Dermis microvascular lymphatic vessel endothelial cell (primary cell): ENCODE measurements around the gene USH1C. TPM values are rescaled to one million over a fixed set of nuclear protein-coding genes. Genes with fewer than 3 reads are reported as not detected.

Source experiments
- DNase-seq, 2 donors: peaks; one replicate each; pipeline versions ENCODE4 v3.0.0 to v3.0.0-alpha.2; 2010; ENCODE audit warnings: low read depth in 2 of 2
- total RNA-seq: library from RNA; depleted of rRNA; stranded (reverse); fragments of >200 nt; gene quantifications from 2 replicates; pipeline ENCODE4 v1.2.1, GENCODE V29; 2014

Gene USH1C
- total RNA-seq, 1 donor from 2014 or later = not detected

DNA sequence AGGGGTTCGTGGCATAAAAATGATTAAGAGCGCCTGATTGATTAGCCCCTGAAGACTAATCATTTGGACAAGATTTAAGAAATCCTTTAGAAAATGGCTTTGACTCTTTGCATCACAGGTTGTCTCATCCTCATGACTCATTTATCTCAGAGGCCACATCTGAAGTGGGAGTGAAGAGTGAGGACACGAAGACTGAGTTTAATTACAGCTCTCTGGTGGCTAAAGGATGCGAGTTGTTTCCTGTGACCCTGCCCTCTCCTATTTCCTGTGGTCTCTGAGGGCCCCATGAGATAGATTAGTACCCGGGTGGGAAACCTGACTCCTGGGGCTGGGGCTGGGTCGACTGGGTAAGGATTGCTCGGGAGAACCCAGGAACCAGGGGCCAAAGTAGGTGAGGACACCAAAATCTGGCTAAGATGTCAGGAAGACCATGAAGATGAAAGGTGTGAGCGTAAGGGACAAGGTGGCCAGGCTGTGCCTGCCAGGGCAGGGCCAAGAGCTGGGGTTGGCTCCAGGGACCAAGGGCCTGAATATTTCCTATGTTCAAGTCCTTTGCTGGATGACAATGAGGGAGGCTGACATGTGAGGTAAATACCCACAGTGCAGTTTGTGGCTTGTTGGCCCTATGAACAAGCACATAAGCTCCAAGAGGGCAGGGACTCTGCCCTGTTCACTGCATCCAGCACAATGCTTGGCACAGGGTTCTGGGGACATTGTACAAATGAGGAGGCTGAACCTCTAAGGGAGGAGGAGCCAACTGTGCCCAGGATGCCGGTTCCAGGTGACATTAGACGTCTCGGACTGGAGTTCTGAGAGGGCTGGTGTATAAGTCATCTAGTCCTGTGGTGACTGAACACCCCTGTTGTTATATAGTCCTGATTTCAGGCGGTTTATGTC lies 6.5 kb upstream of the USH1C start:
- DNase-seq = no peak

DNA sequence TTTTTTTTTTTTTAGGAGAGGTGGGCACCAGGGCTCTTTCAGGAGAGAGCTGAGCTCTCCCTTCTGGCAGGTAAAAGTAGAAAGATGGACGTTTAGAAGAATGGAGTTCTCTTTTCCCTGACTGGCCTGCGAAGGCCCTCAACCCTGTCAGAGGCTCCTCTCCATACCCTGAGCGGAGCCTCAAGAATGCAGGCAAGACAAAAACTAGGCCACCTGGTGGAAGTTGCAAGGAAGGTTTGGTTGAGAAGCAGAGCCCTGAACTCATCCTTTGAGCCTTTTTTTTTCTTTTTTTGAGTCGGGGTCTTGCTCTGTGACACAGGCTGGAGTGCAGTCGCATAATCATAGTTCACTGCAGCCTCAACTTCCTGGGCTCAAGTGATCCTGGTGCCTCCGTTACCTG lies 4.2 kb upstream of the USH1C start:
- no peak for DNase-seq

DNA sequence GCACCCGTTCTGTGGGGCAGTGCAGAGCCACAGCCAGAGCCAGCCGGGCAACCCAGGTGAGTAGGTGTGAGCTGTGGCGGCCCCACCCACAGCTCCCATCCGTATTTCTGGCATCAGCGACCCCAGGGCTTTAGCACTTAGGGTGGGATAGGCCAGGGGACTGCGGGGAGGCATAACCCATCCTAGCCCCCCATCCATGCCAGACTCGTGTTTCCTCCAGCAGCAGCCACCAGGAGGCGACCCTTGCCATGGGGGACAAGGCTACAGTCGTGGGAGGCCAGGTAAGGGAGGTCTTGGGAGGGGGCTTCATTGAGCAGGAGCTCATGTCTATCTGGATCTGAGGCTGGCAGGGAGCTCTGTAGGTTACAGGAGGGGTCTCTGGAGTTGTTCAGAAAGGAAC lies 3.7 kb upstream of the USH1C start:
- DNase-seq = no peak

DNA sequence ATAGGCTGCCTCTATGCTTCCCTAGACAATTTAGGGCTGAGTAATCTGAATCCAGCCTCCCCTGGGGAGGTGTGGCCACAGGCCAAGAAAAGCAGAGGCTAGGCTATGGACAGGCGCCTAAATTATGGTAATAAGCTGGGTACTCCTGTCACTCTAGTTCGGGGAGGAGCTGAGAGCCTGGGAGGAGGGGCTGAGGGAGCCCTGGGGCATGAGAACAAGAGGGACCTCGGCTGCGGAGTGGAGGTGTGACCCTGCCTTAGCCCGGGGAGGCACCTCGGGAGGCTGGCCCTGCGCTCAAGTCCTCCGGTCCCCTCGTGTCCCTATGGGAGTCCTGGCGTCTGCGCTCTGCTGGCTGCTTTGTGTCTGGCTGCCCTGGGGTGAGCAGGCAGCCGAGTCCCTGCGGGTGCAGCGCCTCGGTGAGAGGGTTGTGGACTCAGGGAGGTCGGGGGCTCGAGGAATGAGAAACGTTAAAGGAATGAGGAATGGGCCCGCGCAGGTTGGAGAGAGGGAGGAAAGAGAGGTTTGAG lies 2.9 kb upstream of the USH1C start, which contains the start of gene OTOG:
OTOG (plus strand) TSS at position 209 of the 527 bp plus-strand sequence; CDS start at position 323, 114 bp downstream.
- no peak for DNase-seq

DNA sequence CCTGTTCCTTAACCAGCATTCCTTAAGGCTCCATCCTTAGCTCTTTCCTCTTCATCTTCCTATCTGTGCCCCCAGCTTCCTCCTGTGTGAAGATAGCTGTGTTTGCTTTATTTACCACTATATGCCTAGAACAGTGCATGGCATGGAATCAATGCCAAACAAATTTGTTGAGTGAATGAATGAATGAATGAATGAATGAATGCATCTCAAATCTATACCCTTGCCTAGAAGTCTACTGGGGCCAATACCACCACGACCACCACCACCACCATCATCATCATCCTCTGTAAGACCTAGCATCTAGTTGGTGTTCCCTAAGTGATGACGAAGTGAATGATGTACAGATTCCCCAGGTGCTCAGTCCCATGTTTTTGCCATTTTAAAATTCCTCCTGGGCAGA lies 2.0 kb upstream of the USH1C start:
- no peak for DNase-seq

DNA sequence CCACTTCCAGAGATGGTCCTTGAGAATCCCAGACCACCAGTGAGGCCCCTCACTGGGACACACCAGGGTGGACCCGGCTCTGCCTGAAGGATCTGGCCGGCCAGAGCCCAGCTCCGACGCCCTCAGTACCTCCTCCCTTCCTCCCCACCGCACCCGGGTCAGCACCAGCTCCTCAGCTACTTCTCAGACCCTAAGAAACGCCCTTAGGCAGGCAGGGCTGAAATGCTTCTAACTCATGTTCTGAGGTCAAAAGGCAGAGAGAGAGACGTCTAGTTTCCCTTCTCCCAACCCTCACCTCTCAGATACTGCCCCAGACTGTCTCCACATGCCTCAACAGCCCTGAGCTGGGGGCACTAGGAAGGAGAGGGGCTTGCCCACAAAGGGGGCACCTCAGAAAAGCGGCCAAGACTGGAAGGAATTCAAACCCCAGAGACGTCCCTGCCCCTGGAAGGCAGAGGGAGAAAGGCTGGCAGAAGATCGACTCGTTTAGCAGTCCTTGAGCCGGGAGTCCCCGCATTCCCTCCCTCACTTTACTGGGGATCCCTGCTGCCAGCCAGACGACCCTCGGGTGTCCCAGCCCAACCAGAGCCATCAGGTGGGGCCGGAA lies 539 bp downstream of the USH1C start:
- no peak for DNase-seq

DNA sequence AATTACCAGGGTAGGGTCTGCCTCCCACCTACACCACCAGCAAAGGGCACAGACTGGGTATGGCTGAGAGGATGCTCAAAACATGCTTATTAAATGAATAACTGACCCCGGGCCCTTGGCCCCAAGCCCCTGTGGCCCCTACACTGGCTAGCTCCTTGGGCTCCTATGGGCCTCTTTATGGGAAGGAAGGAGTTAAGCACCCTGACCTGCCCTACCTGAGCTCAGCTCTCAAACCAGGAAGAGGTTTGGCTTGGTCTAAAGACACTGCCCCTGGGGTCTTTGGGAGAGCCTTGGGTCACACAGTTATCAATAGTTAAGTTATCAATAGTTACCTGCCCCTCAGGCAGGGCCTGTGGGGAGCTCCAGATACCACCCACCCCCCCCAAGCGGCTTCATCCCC lies 1.2 kb downstream of the USH1C start:
- DNase-seq = no peak

DNA sequence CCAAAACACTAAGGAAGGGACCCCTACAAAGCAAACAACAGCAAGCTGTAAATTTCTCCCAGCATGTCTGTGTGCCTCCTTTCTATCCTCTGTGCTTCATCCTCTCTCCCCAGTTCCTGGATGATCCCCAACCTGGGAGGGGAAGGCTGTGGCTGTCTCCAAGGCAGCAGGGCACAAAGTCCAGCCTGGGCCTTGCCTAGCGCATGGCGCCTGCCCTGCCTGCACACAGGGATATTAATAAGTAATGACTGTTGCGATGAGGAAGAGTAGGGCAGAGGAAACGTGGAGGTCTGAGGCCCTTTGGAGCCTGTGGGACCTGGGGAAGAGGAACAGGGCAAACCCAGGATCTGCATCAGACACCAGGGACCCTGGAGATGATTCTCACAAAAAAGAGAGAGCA lies 2.0 kb downstream of the USH1C start:
- DNase-seq = no peak

DNA sequence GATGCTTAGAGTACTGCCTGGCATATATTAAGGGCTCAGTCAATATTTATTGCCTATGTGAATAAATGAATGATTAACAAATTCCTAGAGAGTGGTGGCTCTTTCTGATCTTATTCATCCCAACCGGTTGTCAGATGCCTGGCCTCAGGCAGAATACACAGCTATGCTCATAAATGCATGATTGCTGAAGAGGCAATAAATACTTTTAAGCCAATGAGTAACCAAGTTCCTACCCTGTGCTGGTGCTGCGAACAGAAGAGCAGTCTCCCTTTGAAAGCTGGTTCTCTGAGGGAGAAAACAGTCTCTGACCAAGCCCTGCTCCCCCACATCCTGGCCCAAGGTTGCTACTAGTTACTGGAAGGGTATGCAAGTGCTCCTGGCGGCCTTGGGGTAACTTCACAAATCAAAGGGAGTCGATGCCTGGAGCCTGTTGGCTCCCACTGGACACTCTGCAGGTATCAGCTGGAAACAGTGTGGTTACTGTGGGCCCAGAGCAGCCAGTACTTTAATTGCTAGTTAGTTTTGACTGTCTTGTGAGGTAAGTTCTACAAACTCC lies 2.8 kb downstream of the USH1C start:
- no peak for DNase-seq

DNA sequence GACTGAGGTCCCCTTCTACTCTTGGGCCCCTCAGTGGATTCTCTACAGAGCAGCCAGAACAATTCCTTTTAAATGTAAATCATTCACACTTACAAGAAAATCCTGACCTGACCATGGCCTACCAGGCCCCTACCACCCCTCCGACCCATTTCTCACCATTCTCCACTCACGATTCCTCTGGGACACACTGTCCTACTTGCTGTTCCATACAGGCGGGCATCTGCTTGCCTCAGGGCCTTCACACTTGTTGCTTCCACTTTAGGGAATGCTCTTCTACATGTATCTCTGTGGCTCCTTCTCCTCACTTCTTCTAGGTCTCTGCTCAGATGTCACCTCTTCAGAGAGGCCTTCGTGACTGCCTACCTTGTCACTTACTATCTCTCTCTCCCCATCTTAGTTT lies 3.4 kb downstream of the USH1C start:
- no peak for DNase-seq

DNA sequence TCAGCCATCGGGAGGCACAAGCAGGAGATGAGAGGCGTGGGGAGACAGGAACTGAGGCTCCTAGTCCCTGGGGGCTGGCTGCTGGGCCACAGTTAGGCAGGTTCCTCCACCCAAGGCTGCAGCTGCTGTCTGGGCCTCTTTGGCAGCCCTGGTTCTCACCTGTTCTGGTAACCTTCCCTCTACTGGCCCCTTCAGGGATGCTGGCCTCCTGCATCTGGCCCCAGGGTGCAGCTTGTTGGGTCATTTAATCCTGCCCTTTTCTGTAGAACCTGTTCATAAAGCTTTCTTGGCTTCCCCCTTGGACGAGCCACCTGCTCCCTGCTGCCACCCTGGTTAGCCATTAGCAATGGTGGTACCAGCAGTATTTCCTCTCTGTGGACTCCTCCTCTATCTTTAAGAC lies 5.5 kb downstream of the USH1C start:
- no peak for DNase-seq

DNA sequence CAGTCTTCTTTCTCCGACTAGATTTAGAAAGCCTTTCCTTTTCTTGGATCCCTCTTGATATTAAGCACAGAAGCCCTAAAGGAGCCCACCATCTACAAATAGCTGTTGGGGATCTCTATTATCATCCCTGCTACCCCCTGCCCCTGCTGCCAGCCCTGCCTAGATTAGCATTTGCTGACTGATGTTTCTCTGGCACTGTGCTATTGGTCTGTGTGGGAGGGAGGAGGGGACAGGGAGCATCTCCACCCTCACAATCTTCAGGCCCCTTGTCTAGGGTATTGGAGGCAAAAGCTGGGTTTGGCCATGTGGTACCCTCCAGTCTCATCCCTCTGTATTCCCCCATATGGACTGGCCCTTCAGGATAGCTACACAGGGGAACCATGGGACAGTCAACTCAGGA lies 6.2 kb downstream of the USH1C start:
- DNase-seq = no peak

DNA sequence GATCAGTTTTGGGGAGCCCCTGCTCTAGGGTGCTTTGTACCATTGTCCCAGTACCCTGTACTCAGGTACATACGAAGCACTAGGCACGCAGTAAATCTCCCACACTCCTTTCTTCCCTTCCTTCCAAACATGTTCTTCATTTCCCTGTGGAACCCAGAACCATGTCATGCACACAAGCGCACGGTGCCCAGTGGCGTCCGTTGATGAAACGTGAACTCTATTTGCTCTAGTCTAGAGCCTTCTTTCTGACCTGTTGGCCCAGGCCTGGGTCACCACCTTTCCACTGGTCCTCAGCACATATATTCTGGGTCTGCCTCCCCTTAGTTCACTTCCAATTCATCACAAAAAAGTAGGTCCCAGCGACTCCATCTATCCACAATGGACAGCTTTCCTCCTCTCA lies 7.0 kb downstream of the USH1C start:
- no peak for DNase-seq

DNA sequence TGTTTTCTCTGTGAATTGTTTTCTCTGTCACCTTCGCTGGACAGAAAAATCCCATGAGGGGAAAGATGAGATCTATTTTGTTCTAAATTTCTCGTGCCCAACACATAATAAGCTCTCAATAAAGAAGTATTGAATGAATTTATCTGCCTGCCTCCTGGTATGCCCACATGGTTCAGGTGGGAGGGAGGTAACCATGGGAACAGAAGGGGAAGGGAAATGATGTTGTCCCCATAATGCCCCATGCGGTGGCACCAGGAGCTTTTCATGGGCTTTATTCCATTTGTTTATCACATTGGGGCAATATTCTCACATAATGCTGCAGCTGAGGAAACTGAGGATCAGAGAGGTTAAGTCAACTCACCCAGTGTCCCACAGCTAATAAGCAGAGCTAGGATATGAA lies 8.7 kb downstream of the USH1C start:
- DNase-seq = no peak

DNA sequence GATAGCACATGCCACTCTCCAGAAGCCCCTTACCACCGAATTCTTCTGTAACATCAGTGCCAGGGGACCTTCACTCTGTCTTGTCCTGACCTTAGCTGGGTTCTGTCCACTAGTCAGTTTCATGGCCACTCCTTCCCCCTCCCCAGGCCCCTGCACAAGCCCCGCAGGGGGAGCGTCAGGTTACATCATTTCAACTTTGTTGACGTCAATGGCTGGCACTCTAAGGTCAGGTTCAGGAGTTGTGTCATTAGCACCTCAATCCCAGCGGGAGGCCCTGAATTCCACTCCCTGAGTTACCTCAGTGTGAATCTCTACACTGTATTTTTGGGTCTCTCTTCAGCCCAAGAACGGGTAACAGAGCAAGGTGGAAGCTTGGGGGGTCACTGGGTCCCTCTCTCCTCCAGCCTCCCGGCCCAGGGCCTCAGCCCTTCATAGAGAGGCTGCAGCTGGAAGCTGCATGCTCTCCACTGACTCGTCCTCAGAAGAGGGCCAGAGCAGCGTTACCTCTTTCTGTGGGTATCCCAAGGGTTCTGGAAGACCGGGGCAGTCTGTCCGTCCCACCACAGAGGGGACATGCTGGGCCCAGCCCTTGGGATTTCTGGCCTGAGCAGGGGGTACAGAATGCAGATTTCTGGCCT lies 10.3 kb downstream of the USH1C start:
- DNase-seq = no peak

DNA sequence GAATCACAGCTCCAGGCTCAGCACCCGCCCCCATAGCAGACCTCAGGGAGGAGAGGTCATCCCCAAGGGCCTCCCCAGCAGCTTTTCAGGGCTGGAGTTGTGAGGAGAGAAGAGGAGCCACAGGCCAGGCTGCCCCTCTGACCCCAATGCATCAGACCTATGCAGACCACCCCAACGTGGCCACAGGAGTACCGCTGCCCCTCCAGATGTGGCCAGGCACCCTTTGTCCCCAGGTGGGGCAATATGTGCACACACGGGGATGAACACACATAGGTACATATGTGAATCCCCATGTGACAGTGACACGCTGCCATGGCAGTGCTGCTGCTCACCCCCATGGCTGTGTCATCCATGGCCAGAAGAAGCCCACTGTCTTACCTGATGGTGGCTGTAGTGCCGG lies 10.9 kb downstream of the USH1C start:
- DNase-seq = no peak

DNA sequence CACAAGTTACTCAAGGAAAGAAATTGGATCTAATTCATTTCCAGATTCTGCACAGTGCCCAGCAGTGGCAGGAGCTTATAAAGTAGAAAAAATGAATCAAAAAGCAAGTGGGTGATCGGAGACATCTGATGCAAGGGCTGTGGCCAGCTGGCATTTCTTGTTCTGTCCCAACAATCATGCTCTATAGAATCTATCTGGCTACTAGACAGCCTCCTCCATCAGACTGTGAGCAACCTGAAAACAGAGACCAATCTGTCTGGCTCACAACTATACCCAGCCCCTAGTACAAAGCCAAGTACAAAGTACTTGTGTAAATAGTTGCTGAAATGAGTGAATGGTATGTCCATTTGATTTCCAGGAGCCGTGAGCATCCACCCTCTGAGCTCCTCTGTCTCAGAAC lies 11.4 kb downstream of the USH1C start:
- DNase-seq = no peak

DNA sequence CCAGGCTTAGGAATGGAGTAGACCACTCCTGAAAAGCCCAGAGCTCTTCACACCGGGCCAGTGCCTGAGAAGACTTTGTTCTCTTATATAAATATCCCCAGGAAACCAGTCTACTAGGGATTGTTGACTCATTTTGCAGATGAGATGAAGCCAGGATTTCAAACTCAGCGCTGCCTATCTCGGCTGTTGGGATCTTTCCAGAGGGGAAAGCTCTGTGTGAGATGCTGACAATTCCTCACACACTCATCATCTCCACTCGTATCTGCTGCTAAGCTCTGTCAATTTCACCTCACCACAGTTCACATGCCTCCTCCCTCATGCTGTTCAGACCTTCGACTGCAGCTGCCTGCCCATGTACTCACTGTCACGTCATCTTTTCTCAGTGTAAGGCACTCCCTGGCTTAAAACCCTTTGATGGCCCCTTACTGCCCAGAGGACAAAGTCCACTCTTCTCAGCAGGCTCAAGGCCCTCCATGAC lies 12.5 kb downstream of the USH1C start:
- DNase-seq = peak in 1 of 2 donors; percentile 47

DNA sequence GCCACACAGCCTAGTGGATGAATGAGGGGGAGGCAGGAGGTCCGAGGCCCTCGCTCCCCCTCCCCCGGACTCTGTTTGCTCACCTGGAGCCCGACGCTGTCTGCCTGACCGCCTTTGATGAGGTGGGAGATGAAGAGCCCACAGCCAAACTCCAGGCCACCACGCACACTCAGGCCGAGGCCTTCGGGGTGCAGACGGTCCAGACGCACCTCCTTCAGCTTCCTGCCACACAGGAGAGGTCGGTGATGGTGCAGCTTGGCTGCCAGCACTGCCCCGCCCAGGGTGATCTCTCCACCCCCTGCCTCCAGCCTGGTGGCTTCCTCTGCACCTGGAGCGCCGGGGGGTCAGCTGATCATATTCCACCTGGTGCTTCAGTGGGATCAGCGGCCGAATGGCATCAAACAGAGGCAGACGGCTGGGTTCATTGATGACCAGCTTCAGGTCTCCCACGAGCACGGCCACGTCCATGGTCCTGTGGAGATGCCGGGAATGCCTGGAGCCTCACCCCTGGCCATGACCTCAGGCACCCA lies 13.1 kb downstream of the USH1C start:
- no peak for DNase-seq

DNA sequence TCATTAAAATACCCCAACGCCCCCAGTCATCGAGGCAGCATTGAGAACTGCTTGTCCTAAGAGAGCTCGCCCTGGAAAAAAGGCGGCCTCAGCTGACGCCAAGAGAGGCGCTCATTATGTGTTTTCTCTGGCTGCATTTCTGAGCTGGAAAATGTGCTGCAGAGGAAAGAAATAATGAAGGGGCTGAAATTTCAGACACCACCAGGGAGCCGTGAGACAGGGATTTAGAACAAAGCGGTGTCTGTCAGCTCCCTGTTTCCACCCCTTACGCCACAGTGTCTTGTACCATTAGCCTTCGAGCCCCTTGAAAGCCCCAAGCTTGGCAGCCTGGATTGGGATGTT lies 14.4 kb downstream of the USH1C start:
- DNase-seq = no peak

DNA sequence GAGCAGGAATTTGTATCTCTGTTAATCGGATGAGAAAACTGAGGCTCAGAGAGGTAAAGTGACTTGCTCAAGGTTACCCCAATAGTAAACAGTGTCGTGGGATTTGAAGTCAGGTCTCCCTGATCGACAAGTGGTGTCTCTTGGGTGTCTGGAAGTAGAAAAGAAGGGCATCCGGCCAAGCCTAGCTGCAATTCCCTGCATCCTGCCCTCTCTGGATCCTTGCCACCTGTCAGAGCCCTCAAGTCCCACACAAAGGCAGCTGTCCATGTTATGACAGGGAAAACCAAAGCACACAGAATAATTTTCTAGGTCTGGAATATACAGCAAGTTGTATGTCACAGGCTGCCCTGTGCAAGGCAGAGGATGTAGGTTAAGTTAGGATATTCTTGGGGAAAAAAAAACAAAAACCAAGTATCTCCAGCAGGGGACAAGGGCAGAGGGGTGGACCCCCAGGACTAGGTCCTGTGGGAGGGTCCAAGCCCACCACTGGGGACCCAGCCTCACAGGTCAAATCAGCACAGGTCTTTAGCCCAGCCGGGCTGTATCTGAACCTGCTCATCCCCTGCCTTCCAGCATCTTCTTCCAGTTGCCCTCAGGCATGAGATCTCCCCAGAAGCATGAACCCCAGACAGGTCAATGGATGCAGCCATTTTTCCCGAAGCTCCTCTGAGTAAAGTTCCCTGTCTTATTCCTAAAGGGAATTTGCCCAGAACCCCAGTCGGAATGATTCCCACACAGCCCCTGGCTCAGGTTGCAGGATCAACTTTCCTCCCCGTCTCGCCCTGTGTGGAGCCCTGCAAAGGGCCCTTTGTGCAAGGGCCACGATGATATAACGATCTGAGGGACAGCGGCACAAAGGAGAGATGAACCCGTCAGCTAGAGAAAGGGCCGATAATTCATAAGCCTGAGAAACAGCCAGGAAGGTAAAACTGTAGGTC lies 15.0 kb downstream of the USH1C start:
- no peak for DNase-seq
